HUES48 (cell line): ENCODE data around the gene NXNL1.

Source experiments
- H3K27ac ChIP-seq: one replicate; pipeline ENCODE4 v1.7.0; 2013; ENCODE audit warnings: low read depth, low read length, inconsistent platforms
- H3K27me3 ChIP-seq: 2 replicates; pipeline ENCODE4 v1.6.1; 2013; ENCODE audit warnings: mild to moderate bottlenecking, low read length; ENCODE audit not compliant: control insufficient read depth, insufficient read depth
- H3K36me3 ChIP-seq: 2 replicates; pipeline ENCODE4 v1.6.1; 2013; ENCODE audit warnings: low read length; ENCODE audit not compliant: control insufficient read depth, insufficient read depth
- H3K4me1 ChIP-seq: 2 replicates; pipeline ENCODE4 v1.6.1; 2013; ENCODE audit warnings: mild to moderate bottlenecking, low read length; ENCODE audit not compliant: control insufficient read depth, insufficient read depth
- H3K4me3 ChIP-seq: 2 replicates; pipeline ENCODE4 v1.5.1; 2013; ENCODE audit warnings: mild to moderate bottlenecking, low read depth, low read length
- H3K9ac ChIP-seq: 2 replicates; pipeline ENCODE4 v1.6.1; 2013; ENCODE audit warnings: mild to moderate bottlenecking, low read depth, low read length, moderate library complexity
- H3K9me3 ChIP-seq: 2 replicates; pipeline ENCODE4 v1.6.1; 2013; ENCODE audit warnings: low read length; ENCODE audit not compliant: control insufficient read depth, insufficient read depth

NXNL1 gene

GRCh38 chr19:17431417-17431816, 29.3 kb downstream of the NXNL1 start:
- Histone ChIP-seq H3K27me3 (no peaks in the 10 kb centered on the region), H3K36me3 (no peaks in the 10 kb centered on the region), H3K4me1 (no peaks in the 10 kb centered on the region), H3K27ac (no peak overlapping the region), H3K9ac (no peak overlapping the region), H3K9me3 (no peaks in the 10 kb centered on the region), H3K4me3 (no peak overlapping the region)

DNA sequence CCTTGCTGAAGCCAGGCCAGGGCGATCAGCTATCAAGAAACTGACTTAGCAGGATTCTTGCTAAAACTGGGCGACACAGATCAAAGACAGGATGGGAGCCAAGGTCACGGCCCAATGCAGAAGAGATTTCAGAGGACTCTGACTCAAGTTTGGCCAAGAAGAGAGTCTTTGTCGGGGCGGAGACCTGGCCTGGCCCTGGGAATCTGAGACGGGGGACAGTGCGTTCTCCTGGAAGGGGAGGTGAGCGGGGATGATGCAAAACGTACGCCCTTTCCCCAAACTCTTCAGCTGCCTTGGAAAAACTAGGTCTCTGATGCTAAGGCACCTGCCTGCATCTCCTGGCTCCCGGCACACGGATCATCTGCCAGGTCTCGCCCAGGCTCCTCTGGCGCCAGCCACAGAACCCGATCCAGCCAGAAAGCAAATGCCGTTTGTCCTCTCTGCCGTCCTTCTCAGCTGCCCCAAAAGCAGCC, 31.0 kb downstream of the NXNL1 start:
- Histone ChIP-seq H3K9ac (no peak overlapping the region), H3K9me3 (no peaks in the 10 kb centered on the region), H3K27me3 (no peaks in the 10 kb centered on the region), H3K4me3 (no peak overlapping the region), H3K36me3 (no peaks in the 10 kb centered on the region), H3K27ac (no peak overlapping the region), H3K4me1 (peaks cover under 1% of the 10 kb centered on the region; the same call in 1 of the 2 replicates)

DNA sequence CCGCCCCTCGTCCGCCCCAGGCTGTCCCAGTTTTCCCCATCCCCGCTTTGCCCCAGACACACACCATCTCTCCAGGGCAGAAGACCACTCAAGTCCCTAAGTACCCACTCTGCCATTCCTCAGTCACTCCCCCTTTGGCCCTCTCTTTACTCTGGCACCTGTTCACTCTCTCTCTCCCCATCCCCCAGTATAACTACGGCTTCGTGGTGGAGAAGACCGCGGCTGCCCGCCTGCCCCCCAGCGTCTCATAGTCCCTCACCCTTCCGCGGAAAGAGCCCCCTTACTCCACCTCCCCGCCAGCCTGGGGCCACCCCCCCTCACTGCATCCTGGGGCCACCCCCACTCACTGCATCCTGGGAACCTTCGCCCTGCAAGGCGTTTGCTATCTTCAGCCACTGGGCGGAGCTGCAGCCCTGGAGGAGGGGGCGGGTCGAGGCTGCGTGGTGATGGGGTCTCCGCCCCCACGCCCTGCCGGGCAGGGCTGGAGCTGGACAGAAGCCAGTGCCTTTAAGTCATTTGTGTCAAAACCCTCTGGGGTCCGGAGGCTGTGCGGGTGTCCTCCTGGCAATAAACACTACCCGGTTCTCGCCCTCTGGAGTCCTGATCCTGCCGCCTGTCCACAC, 35.9 kb downstream of the NXNL1 start:
- Histone ChIP-seq H3K36me3 (0 out of 2 replicates have a peak, but pooled peaks cover 5% of the 10 kb centered on the region), H3K27me3 (no peaks in the 10 kb centered on the region), H3K4me3 (peak overlapping the region; percentile 58), H3K9me3 (no peaks in the 10 kb centered on the region), H3K4me1 (peaks cover 7% of the 10 kb centered on the region; the same call in 1 of the 2 replicates), H3K27ac (no peak overlapping the region), H3K9ac (no peak overlapping the region)

DNA sequence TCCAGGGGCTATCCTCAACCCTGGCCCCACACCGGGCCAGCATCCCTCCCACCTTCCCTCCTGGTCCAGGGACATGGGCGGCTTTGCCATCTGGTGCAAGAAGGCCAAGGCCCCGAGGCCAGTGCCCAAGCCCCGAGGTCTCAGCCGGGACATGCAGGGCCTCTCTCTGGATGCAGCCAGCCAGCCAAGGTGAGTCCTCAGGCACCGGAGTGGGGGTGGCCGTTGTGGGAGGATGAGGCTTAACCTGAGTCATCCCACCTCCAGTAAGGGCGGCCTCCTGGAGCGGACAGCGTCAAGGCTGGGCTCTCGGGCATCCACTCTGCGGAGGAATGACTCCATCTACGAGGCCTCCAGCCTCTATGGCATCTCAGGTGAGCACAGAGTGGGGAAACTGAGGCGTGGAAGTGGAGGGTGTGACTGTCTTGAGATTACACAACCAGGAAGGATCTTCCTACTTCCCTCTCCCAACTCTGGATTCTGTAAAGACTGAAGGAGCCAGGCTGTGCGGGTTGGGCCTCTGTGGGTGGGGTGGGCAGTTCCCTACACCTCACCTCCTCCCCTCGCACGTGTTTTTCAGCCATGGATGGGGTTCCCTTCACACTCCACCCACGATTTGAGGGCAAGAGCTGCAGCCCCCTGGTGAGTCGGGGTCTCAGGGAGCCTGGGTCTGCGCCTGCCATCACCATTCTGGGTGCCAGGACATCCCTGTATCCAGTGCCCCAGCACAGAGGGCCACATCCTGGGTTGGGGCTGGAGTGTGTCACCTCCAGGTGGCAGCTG, 37.1 kb downstream of the NXNL1 start:
- Histone ChIP-seq H3K9me3 (no peaks in the 10 kb centered on the region), H3K27me3 (no peaks in the 10 kb centered on the region), H3K4me1 (peaks cover 13% of the 10 kb centered on the region; the same call in 1 of the 2 replicates), H3K4me3 (no peak overlapping the region), H3K36me3 (0 out of 2 replicates have a peak, but pooled peaks cover 5% of the 10 kb centered on the region), H3K27ac (no peak overlapping the region), H3K9ac (no peak overlapping the region)

DNA sequence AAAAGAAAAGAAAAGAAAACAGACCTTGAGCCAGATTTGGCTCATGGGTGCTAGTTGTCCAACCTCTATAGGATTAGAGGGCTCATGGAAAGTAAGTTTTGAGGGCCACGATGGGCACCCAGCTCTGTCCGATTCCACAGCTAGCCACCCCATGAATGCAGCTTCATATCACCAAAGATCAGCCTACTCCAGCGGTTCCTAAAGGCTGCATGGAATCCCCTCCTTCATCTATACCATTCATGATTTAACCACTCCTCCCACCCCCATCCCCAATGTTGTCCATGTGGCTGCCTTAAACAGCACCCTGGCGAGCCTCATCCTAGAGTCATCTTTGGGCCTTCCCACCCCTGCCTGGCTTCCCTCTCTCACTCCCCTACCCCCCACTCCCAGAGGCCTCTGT, 38.8 kb downstream of the NXNL1 start:
- Histone ChIP-seq H3K4me1 (peaks cover 13% of the 10 kb centered on the region; the same call in 1 of the 2 replicates), H3K27ac (no peak overlapping the region), H3K9ac (no peak overlapping the region), H3K36me3 (0 out of 2 replicates have a peak, but pooled peaks cover 5% of the 10 kb centered on the region), H3K9me3 (no peaks in the 10 kb centered on the region), H3K27me3 (peaks cover under 1% of the 10 kb centered on the region), H3K4me3 (no peak overlapping the region)

GRCh38 chr19:17420475-17420924, 40.2 kb downstream of the NXNL1 start:
- no peak overlapping the region for H3K9ac ChIP-seq
- peak overlapping the region; percentile 75 for H3K4me3 ChIP-seq
- peak overlapping the region; percentile 35 for H3K27ac ChIP-seq
- 0 out of 2 replicates have a peak, but pooled peaks cover 5% of the 10 kb centered on the region for H3K36me3 ChIP-seq
- peaks cover 18% of the 10 kb centered on the region; the same call in 1 of the 2 replicates for H3K4me1 ChIP-seq
- no peaks in the 10 kb centered on the region for H3K9me3 ChIP-seq
- peaks cover 11% of the 10 kb centered on the region for H3K27me3 ChIP-seq

DNA sequence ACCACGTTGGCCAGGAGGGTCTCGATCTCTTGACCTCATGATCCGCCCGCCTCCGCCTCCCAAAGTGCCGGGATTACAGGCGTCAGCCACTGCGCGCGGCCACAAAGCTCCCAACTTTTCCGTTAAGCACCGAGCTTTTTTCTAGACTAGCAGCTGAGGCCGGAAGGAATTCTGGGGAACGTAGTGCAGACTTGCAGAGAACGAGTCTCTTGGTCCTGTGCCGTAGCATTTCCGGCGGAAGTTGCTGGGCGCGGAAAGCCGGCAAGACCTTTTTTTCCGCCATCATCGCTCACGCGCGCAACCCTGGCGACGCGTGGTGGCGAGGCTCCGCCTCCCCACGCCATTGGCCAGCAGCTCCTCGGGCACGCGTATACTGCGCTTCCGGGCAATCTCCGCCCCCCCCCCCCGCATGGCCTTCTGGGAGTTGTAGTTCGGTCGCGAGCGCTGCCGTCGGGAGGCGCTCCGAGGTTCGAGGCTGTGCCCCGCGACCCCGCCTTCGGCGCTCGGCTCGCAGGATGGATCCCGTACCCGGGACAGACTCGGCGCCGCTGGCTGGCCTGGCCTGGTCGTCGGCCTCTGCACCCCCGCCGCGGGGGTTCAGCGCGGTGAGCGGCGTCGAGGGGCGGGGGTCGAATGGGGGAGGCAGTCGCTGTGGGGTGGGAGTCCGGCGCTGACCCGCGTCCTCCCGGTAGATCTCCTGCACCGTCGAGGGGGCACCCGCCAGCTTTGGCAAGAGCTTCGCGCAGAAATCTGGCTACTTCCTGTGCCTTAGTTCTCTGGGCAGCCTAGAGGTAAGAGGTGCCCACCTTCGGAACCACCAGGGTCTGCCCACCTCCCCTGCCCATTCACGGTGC, 40.9 kb downstream of the NXNL1 start, which contains the start of gene MVB12A:
TSS of gene MVB12A (plus strand) at position 427 of the 854 bp plus-strand sequence. CDS start at position 516, 89 bp downstream.
- Histone ChIP-seq H3K9ac (peak within 1 kb of the TSS; percentile 27; the same call in 1 of the 2 replicates), H3K4me3 (peak within 1 kb of the TSS; percentile 75), H3K4me1 (peaks cover 20% of the 10 kb centered on the region; the same call in 1 of the 2 replicates), H3K27me3 (peaks cover 11% of the 10 kb centered on the region), H3K27ac (peak within 1 kb of the TSS; percentile 82), H3K9me3 (no peaks in the 10 kb centered on the region), H3K36me3 (0 out of 2 replicates have a peak, but pooled peaks cover 5% of the 10 kb centered on the region)

GRCh38 chr19:17419154-17419620, 41.5 kb downstream of the NXNL1 start:
- Histone ChIP-seq H3K36me3 (0 out of 2 replicates have a peak, but pooled peaks cover 5% of the 10 kb centered on the region), H3K27ac (peak overlapping the region; percentile 82)

DNA sequence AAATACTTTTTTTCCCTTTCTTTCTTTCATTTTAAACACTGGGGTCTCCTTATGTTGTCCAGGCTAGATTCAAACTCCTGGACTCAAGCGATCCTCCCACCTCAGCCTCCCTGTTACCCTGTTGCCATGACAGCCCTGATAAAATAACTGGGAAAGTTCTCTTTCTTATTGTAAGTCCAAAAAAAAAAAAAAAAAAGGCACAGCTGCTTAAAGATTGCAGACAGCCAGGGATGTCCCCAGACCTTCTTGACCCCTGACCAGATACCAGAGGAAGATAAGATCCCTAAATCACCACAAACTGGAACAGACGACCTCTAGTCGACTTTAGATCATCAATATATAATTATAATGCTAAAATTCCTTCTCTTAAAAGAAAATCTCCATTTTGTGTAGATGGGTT, 42.0 kb downstream of the NXNL1 start:
- no peak overlapping the region for H3K9ac ChIP-seq
- H3K4me3 ChIP-seq, result peak overlapping the region; percentile 56; the same call in 1 of the 2 replicates
- H3K27ac ChIP-seq, result peak overlapping the region; percentile 82
- peaks cover 19% of the 10 kb centered on the region; the same call in 1 of the 2 replicates for H3K4me1 ChIP-seq
- H3K36me3 ChIP-seq, result 0 out of 2 replicates have a peak, but pooled peaks cover 3% of the 10 kb centered on the region
- no peaks in the 10 kb centered on the region for H3K9me3 ChIP-seq
- peaks cover 11% of the 10 kb centered on the region for H3K27me3 ChIP-seq

More at GRCh38 chr19:17419154-17419620, 41.5 kb downstream of the NXNL1 start:
- Histone ChIP-seq H3K4me1 (peaks cover 19% of the 10 kb centered on the region; the same call in 1 of the 2 replicates), H3K9me3 (no peaks in the 10 kb centered on the region), H3K27me3 (peaks cover 11% of the 10 kb centered on the region), H3K4me3 (peak overlapping the region; percentile 56), H3K9ac (peak overlapping the region; percentile 27; the same call in 1 of the 2 replicates)

- Histone ChIP-seq H3K27me3 (peaks cover 11% of the 10 kb centered on the region), H3K4me1 (peaks cover 21% of the 10 kb centered on the region; the same call in 1 of the 2 replicates), H3K4me3 (peak overlapping the region; percentile 48), H3K9me3 (no peaks in the 10 kb centered on the region), H3K36me3 (no peaks in the 10 kb centered on the region), H3K27ac (peak overlapping the region; percentile 94), H3K9ac (no peak overlapping the region)
Observed at GRCh38 chr19:17415121-17415520, 45.6 kb downstream of the NXNL1 start.
